CD4-positive, alpha-beta T cell (primary cell): ENCODE measurements around the gene ST6GALNAC2. TPM values are rescaled to one million over a fixed set of nuclear protein-coding genes. Genes with fewer than 3 reads are reported as not detected.

Source experiments
- ATAC-seq: fragments of 200-7000 bp; cut with Tn5 transposase; one replicate; pipeline ENCODE4 v1.10.0; 2022; ENCODE audit warnings: mild to moderate bottlenecking; ENCODE audit not compliant: poor library complexity
- CTCF ChIA-PET: fragments of 350-600 bp; sonication (Branson Sonifier 250); formaldehyde crosslinking; loops from one replicate; lab custom pipeline; 2021; ENCODE audit warnings: antibody characterized with exemption, inconsistent platforms; lab: Charles Lee
- POLR2A ChIA-PET: fragments of 350-600 bp; sonication (Branson Sonifier 250); formaldehyde crosslinking; loops from one replicate; lab custom pipeline; 2021; ENCODE audit warnings: antibody characterized with exemption, inconsistent platforms; lab: Charles Lee
- DNase-seq, 14 experiments: peaks; one replicate each; pipeline ENCODE4 v3.0.0-alpha.2; 2013 to 2020; ENCODE audit warnings: mixed read lengths in 2 of 14
- H3K27ac ChIP-seq, 2 donors: one replicate each; pipeline versions ENCODE4 v1.5.1 to v1.7.0; 2013; ENCODE audit warnings: low read length in 2 of 2, low read depth in 1 of 2, mild to moderate bottlenecking in 1 of 2
- H3K27me3 ChIP-seq, 2 experiments: 1 replicate in 1 of 2; 2 replicates in 1 of 2; pipeline versions ENCODE4 v1.6.1 to v1.7.0; 2013; ENCODE audit warnings: low read length in 2 of 2, control low read depth in 1 of 2, mild to moderate bottlenecking in 1 of 2, moderate library complexity in 1 of 2; ENCODE audit not compliant: insufficient read depth in 2 of 2, control insufficient read depth in 1 of 2
- H3K36me3 ChIP-seq: one replicate; pipeline ENCODE4 v1.6.1; 2013; ENCODE audit warnings: low read length, control low read depth; ENCODE audit not compliant: insufficient read depth
- H3K4me1 ChIP-seq: one replicate; pipeline ENCODE4 v1.6.1; 2013; ENCODE audit warnings: low read length, control low read depth; ENCODE audit not compliant: insufficient read depth
- H3K4me3 ChIP-seq: one replicate; pipeline ENCODE4 v1.5.1; 2013; ENCODE audit warnings: mild to moderate bottlenecking, low read length, moderate library complexity
- H3K9me3 ChIP-seq, 2 experiments: 1 replicate in 1 of 2; 2 replicates in 1 of 2; pipeline versions ENCODE4 v1.6.1 to v1.7.0; 2013; ENCODE audit warnings: low read length in 2 of 2, mild to moderate bottlenecking in 2 of 2, control low read depth in 1 of 2, moderate library complexity in 1 of 2; ENCODE audit not compliant: control insufficient read depth in 1 of 2, insufficient read depth in 1 of 2
- H3K27ac Mint-ChIP-seq: one replicate; pipeline ENCODE4 v1.8.0; 2020; ENCODE audit warnings: mixed read lengths
- H3K27me3 Mint-ChIP-seq: one replicate; pipeline ENCODE4 v1.8.0; 2021; ENCODE audit warnings: mixed read lengths
- H3K36me3 Mint-ChIP-seq: one replicate; pipeline ENCODE4 v1.8.0; 2021; ENCODE audit warnings: low read depth, mixed read lengths
- H3K4me1 Mint-ChIP-seq: one replicate; pipeline ENCODE4 v1.8.0; 2021; ENCODE audit warnings: low read depth, mixed read lengths
- H3K4me3 Mint-ChIP-seq: one replicate; pipeline ENCODE4 v1.8.0; 2020; ENCODE audit warnings: mild to moderate bottlenecking, mixed read lengths
- H3K9me3 Mint-ChIP-seq: one replicate; pipeline ENCODE4 v1.8.0; 2020; ENCODE audit warnings: mixed read lengths
- CTCF ChIP-seq: fragments of 200-600 bp; IDR thresholded peaks from one replicate; pipeline ENCODE4 v1.8.0; 2022; ENCODE audit warnings: antibody characterized with exemption, mild to moderate bottlenecking
- intact Hi-C, 2 experiments: fragments of 100-400 bp; cut with DNase I in 1 of 2; cut with micrococcal nuclease in 1 of 2; formaldehyde crosslinking; loops; one replicate each; pipeline versions ENCODE4 v1.15.1 to v1.9.0; 2023 to 2025; cut with DNase I, micrococcal nuclease
- total RNA-seq, 174 experiments: library from RNA in 2 of 174; stranded (reverse) in 2 of 174; gene quantifications; one replicate each; pipeline ENCODE4 v1.2.3 and lab custom pipeline; 2021 to 2026

The ST6GALNAC2 gene
- total RNA-seq, 2 experiments from 2014 or later, result 0.49 to 1.2 TPM

GRCh38 chr17:76549215-76549518 is 36.5 kb downstream of the ST6GALNAC2 start:
- ChIA-PET CTCF (interaction anchor here (2.3 kb wide), 1 partner anchor 26 kb away, joined by 8 read pairs; no protein-coding TSS in a partner anchor), POLR2A (no interaction called here)
- Histone ChIP-seq H3K36me3 (no peaks in the 10 kb centered on the region), H3K9me3 (no peaks in the 10 kb centered on the region), H3K27ac (no peak overlapping the region), H3K4me1 (peaks cover 7% of the 10 kb centered on the region), H3K4me3 (no peak overlapping the region), H3K27me3 (no peaks in the 10 kb centered on the region)
- Mint-ChIP-seq H3K36me3 (no peaks in the 10 kb centered on the region), H3K27me3 (peaks cover 1% of the 10 kb centered on the region), H3K4me1 (no peaks in the 10 kb centered on the region), H3K27ac (no peak overlapping the region), H3K4me3 (no peak overlapping the region), H3K9me3 (no peaks in the 10 kb centered on the region)
- DNase-seq (no peak), ATAC-seq (no peak)
- intact Hi-C loops, result no loop called here
- TF ChIP-seq CTCF, result no peak

DNA sequence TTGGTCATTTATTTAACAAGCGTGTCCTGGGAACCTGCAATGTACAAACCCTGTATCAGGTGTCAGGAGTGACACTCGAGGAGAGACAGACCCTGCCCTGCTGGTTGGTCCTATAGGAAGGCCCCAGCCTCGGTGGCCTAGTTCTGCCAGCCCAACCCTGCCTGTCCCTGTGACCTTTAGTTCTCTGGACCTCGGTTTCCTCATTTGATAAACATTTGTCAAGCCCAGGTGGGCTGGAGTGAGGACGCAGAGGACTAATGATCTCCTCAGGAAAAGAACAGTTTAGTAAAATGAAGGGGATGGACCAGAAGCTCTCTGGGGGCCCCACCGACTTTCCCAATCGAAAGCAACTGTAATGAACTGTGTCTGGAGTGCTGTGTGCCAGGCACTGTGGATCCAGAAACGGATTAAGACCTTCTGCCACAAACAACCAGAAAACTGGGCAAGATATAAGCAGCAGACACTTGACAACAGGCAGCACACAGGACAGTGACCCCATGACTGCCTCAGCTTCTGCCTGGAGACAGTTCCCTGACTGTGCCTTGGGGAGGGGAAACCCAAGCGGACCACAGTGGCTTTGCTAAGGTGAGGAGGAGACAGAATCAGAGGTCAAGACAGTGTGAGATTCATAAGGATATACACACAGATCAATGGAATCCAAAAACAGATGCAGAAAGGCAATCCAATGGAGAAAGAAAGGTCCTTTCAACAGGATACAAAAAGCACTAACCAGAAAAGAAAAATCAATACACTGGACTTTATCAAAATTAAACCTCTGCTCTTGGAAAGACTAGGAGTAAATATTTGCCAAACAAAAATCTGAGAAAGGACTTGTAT is 37.1 kb downstream of the ST6GALNAC2 start:
- Mint-ChIP-seq H3K27me3 (peaks cover 7% of the 10 kb centered on the region), H3K4me3 (no peak overlapping the region), H3K36me3 (no peaks in the 10 kb centered on the region), H3K9me3 (no peaks in the 10 kb centered on the region), H3K27ac (no peak overlapping the region), H3K4me1 (no peaks in the 10 kb centered on the region)
- Histone ChIP-seq H3K27ac (no peak overlapping the region), H3K9me3 (no peaks in the 10 kb centered on the region), H3K36me3 (no peaks in the 10 kb centered on the region), H3K4me3 (no peak overlapping the region), H3K4me1 (peaks cover 7% of the 10 kb centered on the region), H3K27me3 (no peaks in the 10 kb centered on the region)
- ATAC-seq (no peak), DNase-seq (no peak)
- ChIA-PET POLR2A (interaction anchor here (0.7 kb wide), 1 partner anchor 116 kb away, joined by 3 read pairs; no protein-coding TSS in a partner anchor), CTCF (interaction anchor here (2.3 kb wide), 1 partner anchor 25 kb away, joined by 8 read pairs; no protein-coding TSS in a partner anchor)
- no peak for TF ChIP-seq CTCF
- intact Hi-C loops, result no loop called here

GRCh38 chr17:76547642-76548202 is 37.9 kb downstream of the ST6GALNAC2 start:
- no peak for TF ChIP-seq CTCF
- ATAC-seq, result no peak
- DNase-seq, result no peak
- Mint-ChIP-seq H3K27me3 (peaks cover 8% of the 10 kb centered on the region), H3K9me3 (no peaks in the 10 kb centered on the region), H3K4me3 (no peak overlapping the region), H3K36me3 (no peaks in the 10 kb centered on the region), H3K4me1 (no peaks in the 10 kb centered on the region), H3K27ac (no peak overlapping the region)
- H3K36me3 ChIP-seq, result no peaks in the 10 kb centered on the region
- H3K9me3 ChIP-seq, result no peaks in the 10 kb centered on the region
- CTCF ChIA-PET, result no interaction called here
- POLR2A ChIA-PET, result no interaction called here
- peaks cover 7% of the 10 kb centered on the region for H3K4me1 ChIP-seq
- no peak overlapping the region for H3K4me3 ChIP-seq
- peaks cover 0 to 7% of the 10 kb centered on the region in 2 experiments for H3K27me3 ChIP-seq
- intact Hi-C loops, result loop anchor here (1.0 kb wide), 2 partner anchors 24 to 81 kb away; no protein-coding TSS in a partner anchor
- no peak overlapping the region for H3K27ac ChIP-seq
